GM18858 (cell line): Measurements from ENCODE around the gene JAZF1.

Experiments
- ATAC-seq: cut with Tn5 transposase; IDR thresholded peaks from one replicate; pipeline ENCODE4 v1.9.1; 2021; ENCODE audit not compliant: unreplicated experiment

Gene JAZF1

GRCh38 chr7:28112012-28112411 lies 68.6 kb downstream of the JAZF1 start:
- ATAC-seq = no peak

GRCh38 chr7:28110427-28111012 lies 70.1 kb downstream of the JAZF1 start:
- ATAC-seq = no peak

- ATAC-seq = no peak
These were observed 71.8 kb downstream of the JAZF1 start for GRCh38 chr7:28108747-28109146.

- no peak for ATAC-seq
These were observed 72.6 kb downstream of the JAZF1 start for GRCh38 chr7:28107960-28108359.

GRCh38 chr7:28106321-28106829 lies 74.2 kb downstream of the JAZF1 start:
- no peak for ATAC-seq

- no peak for ATAC-seq
These were observed 75.4 kb downstream of the JAZF1 start for GRCh38 chr7:28105234-28105633.

GRCh38 chr7:28104811-28105210 lies 75.8 kb downstream of the JAZF1 start:
- no peak for ATAC-seq

GRCh38 chr7:28104041-28104541 lies 76.5 kb downstream of the JAZF1 start:
- no peak for ATAC-seq

- ATAC-seq = no peak
These were observed 77.8 kb downstream of the JAZF1 start for GRCh38 chr7:28102797-28103196.

- ATAC-seq = no peak
These were observed 83.9 kb downstream of the JAZF1 start for GRCh38 chr7:28096713-28097112.

- no peak for ATAC-seq
These were observed 85.4 kb downstream of the JAZF1 start for GRCh38 chr7:28095231-28095630.

- ATAC-seq = no peak
These were observed 86.9 kb downstream of the JAZF1 start for GRCh38 chr7:28093623-28094232.

- no peak for ATAC-seq
These were observed 89.4 kb downstream of the JAZF1 start for GRCh38 chr7:28091190-28091589.

- ATAC-seq = no peak
These were observed 91.5 kb downstream of the JAZF1 start for GRCh38 chr7:28088901-28089714.

- ATAC-seq = no peak
These were observed 92.6 kb downstream of the JAZF1 start for GRCh38 chr7:28088032-28088431.

GRCh38 chr7:28086198-28086597 lies 94.4 kb downstream of the JAZF1 start:
- no peak for ATAC-seq

GRCh38 chr7:28083998-28084985 lies 96.3 kb downstream of the JAZF1 start:
- ATAC-seq = no peak

- no peak for ATAC-seq
These were observed 97.2 kb downstream of the JAZF1 start for GRCh38 chr7:28083164-28083997.

- ATAC-seq = no peak
These were observed 98.5 kb downstream of the JAZF1 start for GRCh38 chr7:28082071-28082470.

GRCh38 chr7:28081016-28081415 lies 99.6 kb downstream of the JAZF1 start:
- ATAC-seq = no peak
